Osteoblast (primary cell): ENCODE measurements around the gene CARMIL1. TPM values are rescaled to one million over a fixed set of nuclear protein-coding genes. Genes with fewer than 3 reads are reported as not detected.

Experiments used
- DNase-seq: peaks from one replicate; pipeline ENCODE4 v3.0.0; 2011; ENCODE audit warnings: low spot score, mixed read lengths; ENCODE audit not compliant: insufficient read length; ENCODE audit errors: missing footprints
- H2AFZ ChIP-seq: 2 replicates; pipeline ENCODE4 v1.6.0; 2011; ENCODE audit warnings: mild to moderate bottlenecking, low read length
- H3K27ac ChIP-seq: 2 replicates; pipeline ENCODE4 v1.5.1; 2011; ENCODE audit warnings: mild to moderate bottlenecking, low read depth, low read length, moderate library complexity
- H3K27me3 ChIP-seq: 2 replicates; pipeline ENCODE4 v1.6.0; 2012; ENCODE audit warnings: mild to moderate bottlenecking, control low read depth, inconsistent platforms, low read length, moderate library complexity; ENCODE audit not compliant: insufficient read depth
- H3K36me3 ChIP-seq: 2 replicates; pipeline ENCODE4 v1.5.1; 2011; ENCODE audit warnings: mild to moderate bottlenecking, low read length, control low read depth, moderate library complexity; ENCODE audit not compliant: insufficient read depth
- H3K4me1 ChIP-seq: 2 replicates; pipeline ENCODE4 v1.5.1; 2011; ENCODE audit warnings: mild to moderate bottlenecking, low read length, control low read depth, moderate library complexity; ENCODE audit not compliant: insufficient read depth
- H3K4me2 ChIP-seq: 2 replicates; pipeline ENCODE4 v1.6.0; 2011; ENCODE audit warnings: mild to moderate bottlenecking, low read length; ENCODE audit not compliant: insufficient read depth
- H3K4me3 ChIP-seq: fragments of 200-600 bp; sonication (generic); 3 replicates; pipeline ENCODE4 v1.5.1; 2012; ENCODE audit warnings: mild to moderate bottlenecking, low read length, inconsistent platforms; ENCODE audit not compliant: insufficient read depth
- H3K79me2 ChIP-seq: 2 replicates; pipeline ENCODE4 v1.6.0; 2012; ENCODE audit warnings: mild to moderate bottlenecking, low read length, control low read depth, inconsistent platforms; ENCODE audit not compliant: insufficient read depth
- H3K9me3 ChIP-seq: 2 replicates; pipeline ENCODE4 v1.5.1; 2011; ENCODE audit warnings: low read depth, low read length, control low read depth
- H4K20me1 ChIP-seq: 2 replicates; pipeline ENCODE4 v1.6.0; 2012; ENCODE audit warnings: mild to moderate bottlenecking, low read length, control low read depth; ENCODE audit not compliant: insufficient read depth
- total RNA-seq: library from RNA; depleted of rRNA; stranded (reverse); fragments of >200 nt; gene quantifications from 2 replicates; pipeline ENCODE4 v1.2.3, GENCODE V29; 2012
- TF ChIP-seq, protein P1 (sequence below): IDR thresholded peaks from 2 replicates; pipeline ENCODE4 v1.5.1; 2011; ENCODE audit warnings: mild to moderate bottlenecking, low read depth, low read length, moderate library complexity; ENCODE audit errors: extremely low read depth

Gene CARMIL1
- total RNA-seq, 1 donor: 25.7 TPM

DNA sequence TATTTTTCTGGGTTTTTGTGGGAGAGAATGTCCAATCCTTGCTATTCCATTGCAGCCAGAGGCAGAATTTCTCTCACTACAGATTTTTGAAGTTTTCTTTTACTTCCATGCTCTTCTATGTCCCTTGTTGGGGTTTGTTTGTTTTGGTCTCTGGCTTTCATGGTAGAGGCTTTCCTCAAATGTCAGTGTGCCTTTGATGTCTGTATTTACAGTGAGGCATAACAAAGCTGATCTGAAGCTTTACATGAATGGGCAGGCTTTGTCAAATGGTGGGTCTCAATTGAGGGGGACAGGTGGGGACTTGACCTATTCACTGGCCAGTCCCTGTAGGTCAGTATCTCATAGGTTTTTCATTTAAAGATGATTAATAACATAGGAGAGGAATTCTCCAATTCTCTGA lies 8.6 kb upstream of the CARMIL1 start:
- H3K4me2 ChIP-seq: no peak overlapping the region
- H3K4me3 ChIP-seq: no peak overlapping the region
- TF ChIP-seq, protein P1, sequence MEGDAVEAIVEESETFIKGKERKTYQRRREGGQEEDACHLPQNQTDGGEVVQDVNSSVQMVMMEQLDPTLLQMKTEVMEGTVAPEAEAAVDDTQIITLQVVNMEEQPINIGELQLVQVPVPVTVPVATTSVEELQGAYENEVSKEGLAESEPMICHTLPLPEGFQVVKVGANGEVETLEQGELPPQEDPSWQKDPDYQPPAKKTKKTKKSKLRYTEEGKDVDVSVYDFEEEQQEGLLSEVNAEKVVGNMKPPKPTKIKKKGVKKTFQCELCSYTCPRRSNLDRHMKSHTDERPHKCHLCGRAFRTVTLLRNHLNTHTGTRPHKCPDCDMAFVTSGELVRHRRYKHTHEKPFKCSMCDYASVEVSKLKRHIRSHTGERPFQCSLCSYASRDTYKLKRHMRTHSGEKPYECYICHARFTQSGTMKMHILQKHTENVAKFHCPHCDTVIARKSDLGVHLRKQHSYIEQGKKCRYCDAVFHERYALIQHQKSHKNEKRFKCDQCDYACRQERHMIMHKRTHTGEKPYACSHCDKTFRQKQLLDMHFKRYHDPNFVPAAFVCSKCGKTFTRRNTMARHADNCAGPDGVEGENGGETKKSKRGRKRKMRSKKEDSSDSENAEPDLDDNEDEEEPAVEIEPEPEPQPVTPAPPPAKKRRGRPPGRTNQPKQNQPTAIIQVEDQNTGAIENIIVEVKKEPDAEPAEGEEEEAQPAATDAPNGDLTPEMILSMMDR: no peak
- H3K27ac ChIP-seq: no peak overlapping the region
- H3K36me3 ChIP-seq: no peaks in the 10 kb centered on the region
- H4K20me1 ChIP-seq: no peaks in the 10 kb centered on the region
- H3K79me2 ChIP-seq: no peaks in the 10 kb centered on the region
- H2AFZ ChIP-seq: no peak overlapping the region
- no peak for DNase-seq
- H3K4me1 ChIP-seq: peaks cover 4% of the 10 kb centered on the region
- H3K9me3 ChIP-seq: no peaks in the 10 kb centered on the region
- H3K27me3 ChIP-seq: no peaks in the 10 kb centered on the region

DNA sequence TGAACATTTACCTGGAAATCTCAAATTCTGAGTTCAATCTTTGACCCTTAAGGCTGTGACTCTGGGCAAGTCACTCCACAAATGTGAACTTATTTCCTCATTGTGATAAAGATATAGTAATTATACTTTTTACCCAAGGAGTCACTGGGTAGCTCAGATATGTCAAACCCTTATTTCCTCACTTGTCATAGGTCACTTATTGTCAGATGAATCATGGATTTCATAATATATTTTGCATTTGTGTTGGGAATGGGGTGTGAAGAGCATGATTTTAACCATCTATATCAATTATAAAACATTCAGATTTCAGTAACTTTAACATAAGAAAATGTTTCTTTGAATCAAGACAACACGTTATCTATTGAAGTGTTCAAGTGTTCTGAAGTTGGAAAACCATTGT lies 3.7 kb upstream of the CARMIL1 start:
- Histone ChIP-seq H3K79me2 (no peaks in the 10 kb centered on the region), H3K4me3 (no peak overlapping the region), H3K27me3 (no peaks in the 10 kb centered on the region), H3K4me1 (peaks cover 19% of the 10 kb centered on the region), H3K36me3 (no peaks in the 10 kb centered on the region), H4K20me1 (no peaks in the 10 kb centered on the region), H3K9me3 (no peaks in the 10 kb centered on the region), H2AFZ (no peak overlapping the region), H3K27ac (no peak overlapping the region), H3K4me2 (no peak overlapping the region)
- TF ChIP-seq, protein P1: no peak
- DNase-seq: no peak

DNA sequence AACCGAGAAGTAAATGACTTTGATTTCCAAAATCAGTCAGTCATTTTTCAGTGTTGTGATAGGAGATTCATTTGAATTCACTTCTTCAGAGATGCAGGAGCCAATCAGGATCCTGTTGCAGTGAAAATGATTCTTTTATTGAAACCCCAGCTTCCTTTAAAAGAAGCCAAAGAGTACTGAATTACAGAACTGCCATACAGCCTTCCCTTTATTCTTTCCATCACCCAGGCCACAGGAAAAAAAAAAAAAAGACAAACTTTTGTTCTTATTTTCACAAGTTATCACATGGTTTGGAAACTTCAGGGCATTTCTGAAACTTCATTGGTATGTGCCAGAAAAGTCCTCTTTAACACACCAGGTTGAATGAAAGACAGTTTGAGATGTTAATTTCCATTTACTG lies 1.8 kb upstream of the CARMIL1 start:
- Histone ChIP-seq H3K79me2 (no peaks in the 10 kb centered on the region), H3K4me2 (no peak overlapping the region), H3K4me3 (no peak overlapping the region), H3K27ac (no peak overlapping the region), H4K20me1 (no peaks in the 10 kb centered on the region), H3K4me1 (peaks cover 24% of the 10 kb centered on the region), H2AFZ (no peak overlapping the region), H3K27me3 (no peaks in the 10 kb centered on the region), H3K36me3 (no peaks in the 10 kb centered on the region), H3K9me3 (no peaks in the 10 kb centered on the region)
- no peak for DNase-seq
- TF ChIP-seq, protein P1: no peak

- Histone ChIP-seq H3K4me2 (peak overlapping the region; percentile 99), H3K36me3 (no peaks in the 10 kb centered on the region), H3K4me1 (peaks cover 24% of the 10 kb centered on the region), H4K20me1 (no peaks in the 10 kb centered on the region), H3K79me2 (no peaks in the 10 kb centered on the region), H3K27ac (no peak overlapping the region), H3K27me3 (no peaks in the 10 kb centered on the region), H3K9me3 (no peaks in the 10 kb centered on the region), H2AFZ (no peak overlapping the region), H3K4me3 (no peak overlapping the region)
- no peak for DNase-seq
- TF ChIP-seq, protein P1: no peak
Observed at GRCh38 chr6:25277857-25278256, 1.3 kb upstream of the CARMIL1 start.
